K562 (cell line): ENCODE data around the gene DTX2. TPM values are rescaled to one million over a fixed set of nuclear protein-coding genes. Genes with fewer than 3 reads are reported as not detected.
"Not testable (repeated sequence)": the region's sequence is repeated elsewhere in the genome, so short reads cannot be mapped to it uniquely, and the experiment has no call there.

Experiments
- HCFC1 ChIP-seq: IDR thresholded peaks from 2 replicates; pipeline ENCODE4 v1.6.1; 2012; ENCODE audit warnings: low read depth, low read length, improper control_type of control experiment
- JUND ChIP-seq, 2 experiments: IDR thresholded peaks; 2 replicates in 1 of 2; 3 replicates in 1 of 2; pipeline ENCODE4 v1.6.1; 2011; ENCODE audit warnings: borderline replicate concordance in 2 of 2, low read depth in 2 of 2, low read length in 2 of 2, improper control_type of control experiment in 1 of 2, missing biosample characterization in 1 of 2, missing genetic modification characterization in 1 of 2, missing genetic modification reagents in 1 of 2
- L3MBTL2 ChIP-seq: fragments of 450-650 bp; IDR thresholded peaks from 2 replicates; pipeline ENCODE4 v1.6.1; 2016; ENCODE audit warnings: mild to moderate bottlenecking, moderate library complexity
- NRF1 ChIP-seq, 2 experiments: fragments of 450-650 bp; IDR thresholded peaks in 1 of 2; conservative IDR thresholded peaks in 1 of 2; 2 replicates each; pipeline ENCODE4 v1.6.1; 2014; ENCODE audit warnings: mild to moderate bottlenecking in 2 of 2
- POLR2B ChIP-seq: fragments of 450-650 bp; IDR thresholded peaks from 2 replicates; pipeline ENCODE4 v1.6.1; 2018; ENCODE audit warnings: low read depth; ENCODE audit not compliant: partially characterized antibody
- RBFOX2 ChIP-seq: fragments of 200-400 bp; formaldehyde crosslinking; IDR thresholded peaks from 2 replicates; pipeline ENCODE4 v1.6.1; 2017; ENCODE audit warnings: low read depth, mild to moderate bottlenecking, low read length, moderate library complexity
- RNF2 ChIP-seq: sonication (generic); IDR thresholded peaks from 2 replicates; pipeline ENCODE4 v1.6.1; 2016
- TOE1 ChIP-seq, 2 experiments: fragments of 450-650 bp in 1 of 2; sonication (generic) in 1 of 2; formaldehyde crosslinking in 1 of 2; IDR thresholded peaks; 2 replicates each; pipeline versions ENCODE4 v1.7.1 to v1.8.0; 2016 to 2022; ENCODE audit warnings: borderline replicate concordance in 2 of 2, mild to moderate bottlenecking in 2 of 2, antibody characterized with exemption in 1 of 2, inconsistent platforms in 1 of 2, low read depth in 1 of 2, missing genetic modification reagents in 1 of 2, moderate library complexity in 1 of 2
- YY1 ChIP-seq, 3 experiments: IDR thresholded peaks; 2 replicates each; pipeline ENCODE4 v1.6.1; 2011; ENCODE audit warnings: low read length in 2 of 3, mild to moderate bottlenecking in 2 of 3, moderate library complexity in 2 of 3, borderline replicate concordance in 1 of 3, control low read depth in 1 of 3, low read depth in 1 of 3; ENCODE audit not compliant: insufficient read depth in 3 of 3, insufficient replicate concordance in 2 of 3, control insufficient read depth in 1 of 3, insufficient read length in 1 of 3; ENCODE audit errors: extremely low read depth in 1 of 3
- polyA plus RNA-seq, 8 experiments: library from polyadenylated mRNA; depleted of rRNA in 4 of 8; stranded (reverse) in 5 of 8; unstranded in 3 of 8; fragments of >200 nt; fragmentation: Nextera tagmentation in 2 of 8; fragmentation: Illumina TruSeq in 1 of 8; extraction: Ambion mirVana in 2 of 8; extraction: Trizol in 1 of 8; gene quantifications; 2 replicates each; pipeline versions ENCODE4 v1.2.1 to v1.2.3, GENCODE V29; 2011 to 2014; ENCODE audit warnings: inconsistent platforms in 1 of 8, missing spikeins in 1 of 8
- total RNA-seq, 7 experiments: library from RNA; depleted of rRNA in 6 of 7; stranded (reverse); fragments of >200 nt in 6 of 7; fragmentation: Illumina TruSeq in 2 of 7; extraction: Trizol in 2 of 7; gene quantifications; 2 replicates each; pipeline versions ENCODE4 v1.2.1 to v1.2.3, GENCODE V29; 2011 to 2021; ENCODE audit warnings: low replicate concordance in 1 of 7
- TF ChIP-seq, protein P1 (sequence below), 2 experiments: fragments of 450-650 bp in 1 of 2; sonication (generic) in 1 of 2; formaldehyde crosslinking in 1 of 2; IDR thresholded peaks; 2 replicates each; pipeline versions ENCODE4 v1.7.1 to v1.9.0; 2016 to 2022; ENCODE audit warnings: inconsistent platforms in 1 of 2, mild to moderate bottlenecking in 1 of 2, missing genetic modification reagents in 1 of 2
- TF ChIP-seq, protein P2 (sequence below), 2 experiments: fragments of 450-650 bp in 1 of 2; sonication (generic) in 1 of 2; formaldehyde crosslinking; conservative IDR thresholded peaks; 2 replicates each; pipeline versions ENCODE4 v1.4.0 to v1.8.1; 2020 to 2022; ENCODE audit warnings: mild to moderate bottlenecking in 1 of 2, missing genetic modification reagents in 1 of 2

The DTX2 gene
- total and polyA plus RNA-seq, 9 of the 15 experiments (the other 6 are each of a cell fraction or from before 2014, with no cell fraction given) = 0.20 to 31.5 (median 9.8) TPM

DNA sequence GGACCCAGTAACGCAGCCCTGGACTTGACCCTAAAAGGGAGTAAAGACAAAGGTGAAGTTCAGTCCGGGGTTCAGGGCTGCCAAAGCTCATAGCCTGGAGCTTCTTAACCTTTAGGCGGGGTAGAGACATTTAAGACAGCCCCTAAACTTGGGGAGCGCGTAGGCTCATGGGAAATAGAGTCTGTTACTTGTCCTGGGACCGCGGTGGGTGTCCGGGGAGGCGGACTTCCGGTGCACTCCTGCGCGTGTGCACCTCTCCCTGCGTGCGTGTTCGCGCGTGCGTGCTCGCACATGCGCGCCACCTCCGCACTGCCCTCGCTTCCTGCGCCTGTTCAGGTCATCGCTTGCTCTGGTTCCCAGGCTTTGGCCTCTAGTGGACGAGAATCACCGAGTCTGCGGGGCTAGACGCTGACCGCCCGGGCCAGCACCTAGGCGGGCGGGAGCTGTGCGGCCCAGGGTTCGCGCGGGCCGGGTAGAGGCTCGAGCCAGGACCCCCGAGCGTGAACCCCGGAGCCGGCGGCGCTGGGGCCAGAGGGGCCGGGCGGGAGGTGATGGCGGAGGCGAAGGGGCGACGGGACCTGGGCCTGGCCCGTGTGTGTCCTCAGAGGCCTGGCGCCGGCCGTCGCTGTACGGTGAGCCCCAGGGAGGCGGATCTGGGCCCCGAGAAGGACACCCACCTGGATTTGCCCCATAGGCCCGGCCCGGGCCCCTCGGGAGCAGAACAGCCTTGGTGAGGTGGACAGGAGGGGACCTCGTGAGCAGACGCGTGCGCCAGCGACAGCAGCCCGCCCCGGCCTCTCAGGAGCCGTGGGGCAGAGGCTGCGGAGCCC lies 87.7 kb downstream of the DTX2 start (continued):
- TF ChIP-seq, protein P1, sequence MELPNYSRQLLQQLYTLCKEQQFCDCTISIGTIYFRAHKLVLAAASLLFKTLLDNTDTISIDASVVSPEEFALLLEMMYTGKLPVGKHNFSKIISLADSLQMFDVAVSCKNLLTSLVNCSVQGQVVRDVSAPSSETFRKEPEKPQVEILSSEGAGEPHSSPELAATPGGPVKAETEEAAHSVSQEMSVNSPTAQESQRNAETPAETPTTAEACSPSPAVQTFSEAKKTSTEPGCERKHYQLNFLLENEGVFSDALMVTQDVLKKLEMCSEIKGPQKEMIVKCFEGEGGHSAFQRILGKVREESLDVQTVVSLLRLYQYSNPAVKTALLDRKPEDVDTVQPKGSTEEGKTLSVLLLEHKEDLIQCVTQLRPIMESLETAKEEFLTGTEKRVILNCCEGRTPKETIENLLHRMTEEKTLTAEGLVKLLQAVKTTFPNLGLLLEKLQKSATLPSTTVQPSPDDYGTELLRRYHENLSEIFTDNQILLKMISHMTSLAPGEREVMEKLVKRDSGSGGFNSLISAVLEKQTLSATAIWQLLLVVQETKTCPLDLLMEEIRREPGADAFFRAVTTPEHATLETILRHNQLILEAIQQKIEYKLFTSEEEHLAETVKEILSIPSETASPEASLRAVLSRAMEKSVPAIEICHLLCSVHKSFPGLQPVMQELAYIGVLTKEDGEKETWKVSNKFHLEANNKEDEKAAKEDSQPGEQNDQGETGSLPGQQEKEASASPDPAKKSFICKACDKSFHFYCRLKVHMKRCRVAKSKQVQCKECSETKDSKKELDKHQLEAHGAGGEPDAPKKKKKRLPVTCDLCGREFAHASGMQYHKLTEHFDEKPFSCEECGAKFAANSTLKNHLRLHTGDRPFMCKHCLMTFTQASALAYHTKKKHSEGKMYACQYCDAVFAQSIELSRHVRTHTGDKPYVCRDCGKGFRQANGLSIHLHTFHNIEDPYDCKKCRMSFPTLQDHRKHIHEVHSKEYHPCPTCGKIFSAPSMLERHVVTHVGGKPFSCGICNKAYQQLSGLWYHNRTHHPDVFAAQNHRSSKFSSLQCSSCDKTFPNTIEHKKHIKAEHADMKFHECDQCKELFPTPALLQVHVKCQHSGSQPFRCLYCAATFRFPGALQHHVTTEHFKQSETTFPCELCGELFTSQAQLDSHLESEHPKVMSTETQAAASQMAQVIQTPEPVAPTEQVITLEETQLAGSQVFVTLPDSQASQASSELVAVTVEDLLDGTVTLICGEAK (IDR thresholded peaks at IDR 0.05) = peak; percentile 87
- TF ChIP-seq, protein P1 (CRISPR knock-in tag; IDR thresholded peaks at IDR 0.05) = not testable (repeated sequence)
- TF ChIP-seq NRF1 (conservative IDR thresholded peaks at IDR 0.05 in 1 of 2, IDR thresholded peaks at IDR 0.05 in 1 of 2) (peak; percentile 99), POLR2B (peak; percentile 88), RNF2 (peak; percentile 16; the same call in 1 of the 2 replicates), RBFOX2 (peak; percentile 93), JUND (IDR thresholded peaks at IDR 0.05; ENCODE audit: borderline replicate concordance, low read depth, low read length) (0 out of 2 replicates have a peak, but pooled peaks have one; percentile 15), L3MBTL2 (peak; percentile 86), TOE1 (IDR thresholded peaks at IDR 0.05; ENCODE audit: borderline replicate concordance) (peak; percentile 77; the same call in 1 of the 2 replicates), YY1 (IDR thresholded peaks at IDR 0.05; ENCODE audit: borderline replicate concordance in 1 of 3, control insufficient read depth in 1 of 3, extremely low read depth in 1 of 3, insufficient read depth in 3 of 3, insufficient read length in 1 of 3, insufficient replicate concordance in 2 of 3, low read depth in 1 of 3, low read length in 2 of 3) (peak in 1 of 3 experiments; percentile 9), HCFC1 (peak; percentile 73)
- not testable (repeated sequence) for TF ChIP-seq JUND (tag; IDR thresholded peaks at IDR 0.05; ENCODE audit: borderline replicate concordance, low read depth, low read length); TOE1 (CRISPR knock-in tag; IDR thresholded peaks at IDR 0.05; ENCODE audit: borderline replicate concordance, low read depth)
- TF ChIP-seq, protein P2, sequence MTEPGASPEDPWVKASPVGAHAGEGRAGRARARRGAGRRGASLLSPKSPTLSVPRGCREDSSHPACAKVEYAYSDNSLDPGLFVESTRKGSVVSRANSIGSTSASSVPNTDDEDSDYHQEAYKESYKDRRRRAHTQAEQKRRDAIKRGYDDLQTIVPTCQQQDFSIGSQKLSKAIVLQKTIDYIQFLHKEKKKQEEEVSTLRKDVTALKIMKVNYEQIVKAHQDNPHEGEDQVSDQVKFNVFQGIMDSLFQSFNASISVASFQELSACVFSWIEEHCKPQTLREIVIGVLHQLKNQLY (CRISPR knock-in tag; conservative IDR thresholded peaks at IDR 0.05) = peak in 1 of 2 experiments; percentile 22; a peak in 1 of 4 replicates
